Kidney tubule cell (primary cell): ENCODE data around the gene TTLL13.
"Not testable (repeated sequence)": the region's sequence is repeated elsewhere in the genome, so short reads cannot be mapped to it uniquely, and the experiment has no call there.

Experiments
- DNase-seq: peaks from one replicate; pipeline ENCODE4 v3.0.0-alpha.2; 2018; ENCODE audit warnings: low spot score

TTLL13 gene

DNA sequence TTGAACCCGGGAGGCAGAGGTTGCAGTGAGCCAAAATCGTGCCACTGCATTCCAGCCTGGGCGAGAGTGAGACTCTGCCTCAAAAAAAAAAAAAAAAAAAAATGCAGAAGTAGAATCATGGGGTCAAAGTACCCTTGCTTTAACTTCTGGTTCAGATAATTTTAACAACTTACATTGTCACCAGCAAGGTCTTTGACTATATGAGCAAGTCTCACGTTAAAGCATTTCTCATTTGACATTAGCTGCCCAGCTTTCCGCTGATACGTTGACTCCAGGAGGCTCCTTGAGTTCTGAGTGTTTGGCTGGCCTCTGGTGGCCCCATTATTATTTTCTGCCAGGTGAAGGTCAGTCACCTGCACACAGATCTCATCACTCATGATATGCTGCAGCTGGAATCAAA, 32.3 kb downstream of the TTLL13 start:
- DNase-seq: not testable (repeated sequence)

- peak; percentile 26 for DNase-seq
Measured at GRCh38 chr15:90286678-90287077, 37.3 kb downstream of the TTLL13 start.

- DNase-seq: no peak
Measured at GRCh38 chr15:90287101-90287500, 37.7 kb downstream of the TTLL13 start.

- DNase-seq: no peak
Measured at GRCh38 chr15:90287946-90288345, 38.6 kb downstream of the TTLL13 start.

DNA sequence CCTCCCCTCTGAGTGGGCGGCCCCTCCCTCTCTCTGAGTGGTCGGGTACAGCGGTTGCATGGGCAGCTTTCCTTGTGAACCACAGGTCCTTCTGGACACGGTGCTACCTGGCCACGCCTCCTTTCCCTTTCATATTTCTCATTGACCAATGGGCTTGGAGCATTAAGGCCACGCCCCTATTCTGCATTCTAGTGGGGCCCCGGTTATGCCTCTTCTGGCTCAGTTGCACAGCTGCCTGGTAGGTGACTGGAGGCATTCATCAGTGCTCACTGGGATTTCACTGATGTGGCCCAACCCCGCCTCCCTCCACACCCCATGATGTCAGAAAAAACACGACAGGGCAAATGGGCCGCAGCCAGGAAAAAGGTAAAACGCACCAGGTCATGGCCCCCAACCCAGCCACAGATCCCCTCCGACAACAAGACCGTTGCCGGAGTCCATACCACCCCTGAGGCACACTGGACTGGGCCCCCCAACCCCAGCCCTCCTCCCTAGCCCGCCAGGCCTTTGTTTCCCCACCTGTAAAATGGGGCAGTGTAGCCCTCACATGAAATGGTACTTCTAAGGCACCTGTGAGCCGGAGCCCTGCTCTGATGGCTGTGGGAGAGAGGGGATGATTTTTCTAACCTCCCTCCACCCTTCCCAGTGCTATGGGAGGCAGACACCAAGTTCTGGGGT, 42.5 kb downstream of the TTLL13 start:
- peak; percentile 36 for DNase-seq

DNA sequence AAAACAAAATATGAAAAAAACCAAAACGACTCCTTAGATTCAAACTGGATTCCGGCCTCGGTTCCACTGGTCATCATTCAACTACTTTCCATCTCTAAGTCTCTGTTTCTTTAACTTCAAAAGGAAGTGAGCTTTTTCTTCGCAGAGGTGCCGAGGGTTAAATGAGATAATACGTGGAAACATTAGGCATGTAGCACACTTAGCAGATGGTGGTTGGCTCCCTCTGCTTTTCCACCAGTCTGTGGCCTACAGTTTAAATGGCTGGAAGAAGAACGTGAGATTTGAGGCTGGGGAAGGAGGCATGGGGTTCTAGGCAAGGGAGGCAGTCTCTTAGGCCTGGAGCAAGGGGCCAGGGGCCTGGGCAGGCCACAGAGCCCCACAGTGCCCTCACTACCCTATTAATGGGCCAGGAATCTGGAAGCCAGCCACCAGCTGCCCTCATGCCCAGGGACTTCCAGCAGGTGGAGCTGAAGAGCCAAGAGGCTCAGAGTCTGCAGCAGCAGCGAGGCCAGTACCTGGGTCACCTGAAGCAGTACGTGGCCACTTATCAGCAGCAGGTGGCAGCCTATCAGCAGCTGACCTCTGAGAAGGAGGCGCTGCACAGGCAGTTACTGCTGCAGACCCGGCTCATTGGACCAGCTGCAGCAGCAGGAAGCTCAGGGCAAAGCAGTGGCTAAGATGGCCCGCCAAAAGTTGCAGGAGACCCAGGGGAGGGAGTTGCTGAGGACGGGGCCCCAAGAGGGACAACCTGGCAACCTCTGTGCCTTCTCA, 43.9 kb downstream of the TTLL13 start:
- DNase-seq: peak; percentile 90

DNA sequence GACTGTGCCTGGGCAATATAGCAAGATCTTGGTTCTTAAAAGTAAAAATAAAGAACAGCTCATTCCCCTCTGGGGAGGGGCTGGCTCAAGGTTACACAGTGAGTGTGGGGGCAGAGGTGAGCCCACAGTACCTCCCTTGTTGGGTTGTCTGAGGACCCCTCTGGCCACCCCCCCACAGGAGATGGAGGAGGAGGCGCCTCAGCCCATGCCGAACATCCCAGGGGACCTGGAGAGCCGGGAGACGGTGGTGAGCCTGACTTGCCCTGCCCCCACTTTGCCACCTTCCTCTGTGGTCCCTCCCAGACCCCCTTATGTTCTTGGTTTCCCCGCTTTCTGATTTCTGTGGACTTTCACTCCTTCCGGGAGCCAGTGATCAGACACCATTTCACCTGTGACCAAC, 44.8 kb downstream of the TTLL13 start:
- DNase-seq: no peak

GRCh38 chr15:90294601-90295269, 45.4 kb downstream of the TTLL13 start:
- no peak for DNase-seq

DNA sequence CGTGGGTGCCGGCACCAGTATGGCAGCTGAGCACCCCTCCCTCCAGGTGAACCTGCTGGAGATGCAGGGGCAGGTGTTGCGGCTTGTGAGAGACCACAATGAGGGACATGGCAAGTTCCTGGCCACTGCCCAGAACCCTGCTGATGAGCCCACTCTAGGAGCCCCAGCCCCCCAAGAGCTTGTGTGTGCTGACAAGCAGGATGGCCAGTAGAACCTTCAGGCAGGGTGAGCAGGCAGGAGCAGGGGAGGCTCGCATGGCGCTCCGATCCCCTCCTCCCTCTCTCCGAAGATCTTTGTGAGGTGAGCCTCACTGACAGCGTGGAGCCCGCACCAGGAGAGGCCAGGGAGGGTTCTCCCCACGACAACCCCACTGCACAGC, 45.9 kb downstream of the TTLL13 start:
- DNase-seq: no peak

DNA sequence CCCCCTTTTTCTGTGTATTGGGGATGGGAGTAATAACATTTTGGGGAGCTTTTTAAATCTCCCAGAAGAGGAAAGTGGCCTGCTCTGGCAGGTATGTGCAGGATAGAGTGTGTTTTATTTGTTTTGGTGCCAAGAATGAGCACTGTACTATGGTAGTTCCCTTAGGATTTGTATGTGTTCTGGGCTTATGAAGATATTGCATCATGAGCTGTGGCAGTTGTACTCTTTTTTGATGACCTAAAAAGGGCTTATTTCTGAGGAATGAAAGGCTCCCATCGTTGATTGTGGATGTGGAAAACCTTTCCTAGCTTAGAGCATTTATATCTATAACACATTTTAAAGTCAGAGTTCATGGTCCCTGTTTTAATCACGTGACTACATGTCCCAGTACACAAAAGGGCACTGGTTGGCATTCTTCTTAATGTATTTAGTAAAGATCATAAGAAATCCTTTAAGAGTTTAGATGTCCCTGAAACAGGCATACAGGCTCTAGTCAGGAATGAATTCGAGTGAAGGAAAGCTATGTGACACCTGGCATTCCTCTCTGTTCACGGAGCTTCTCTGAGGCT, 47.0 kb downstream of the TTLL13 start:
- DNase-seq: not testable (repeated sequence)

- DNase-seq: no peak
Measured at GRCh38 chr15:90297021-90297420, 47.7 kb downstream of the TTLL13 start.

GRCh38 chr15:90300541-90300940, 51.2 kb downstream of the TTLL13 start:
- DNase-seq: no peak

- peak; percentile 83 for DNase-seq
Measured at GRCh38 chr15:90300988-90301706, 51.8 kb downstream of the TTLL13 start.

DNA sequence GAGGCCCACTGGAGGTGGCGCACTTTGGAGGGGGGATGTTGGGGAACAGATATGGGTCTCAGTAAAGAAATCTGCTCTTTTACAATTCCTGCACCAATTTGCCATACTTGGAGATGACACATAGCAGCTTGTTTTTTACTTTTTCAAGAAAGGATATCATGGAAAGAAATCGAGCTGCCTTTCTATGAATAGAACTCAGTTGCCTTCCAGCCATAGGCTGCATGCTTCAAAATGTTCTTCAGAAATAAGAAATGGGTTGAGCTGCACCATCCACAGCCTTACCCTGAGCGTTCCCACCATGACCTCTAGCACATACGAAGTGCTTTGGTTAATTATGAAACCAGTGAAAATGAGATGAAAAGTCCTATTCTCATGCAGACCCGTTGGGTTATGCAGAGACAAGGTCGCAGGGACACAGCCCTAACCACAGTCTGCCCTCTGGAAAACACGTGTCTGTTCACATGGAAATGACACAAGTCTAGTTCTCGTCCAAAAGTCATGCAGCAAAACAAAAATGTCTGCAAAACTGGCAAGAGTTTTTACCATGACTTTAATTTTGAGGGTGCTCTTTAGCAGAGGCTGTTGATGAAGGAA, 52.4 kb downstream of the TTLL13 start:
- no peak for DNase-seq

DNA sequence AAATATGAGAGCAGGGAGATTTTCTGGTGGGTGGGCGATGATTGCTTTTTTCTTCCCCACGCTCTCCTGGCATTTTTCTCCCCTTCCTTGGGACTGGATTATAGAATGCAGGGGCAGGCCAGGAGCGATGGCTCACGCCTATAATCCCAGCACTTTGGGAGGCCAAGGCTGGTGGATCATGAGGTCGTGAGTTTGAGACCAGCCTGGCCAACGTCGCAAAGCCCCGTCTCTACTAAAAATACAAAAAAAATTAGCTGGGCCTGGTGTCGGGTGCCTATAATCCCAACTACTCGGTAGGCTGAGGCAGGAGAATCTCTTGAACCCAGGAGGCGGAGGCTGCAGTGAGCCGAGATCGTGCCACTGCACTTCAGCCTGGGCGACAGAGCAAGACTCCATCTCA, 56.0 kb downstream of the TTLL13 start:
- DNase-seq: not testable (repeated sequence)

GRCh38 chr15:90305932-90306331, 56.6 kb downstream of the TTLL13 start:
- no peak for DNase-seq

GRCh38 chr15:90306560-90306959, 57.2 kb downstream of the TTLL13 start:
- DNase-seq: no peak

GRCh38 chr15:90307661-90308060, 58.3 kb downstream of the TTLL13 start:
- no peak for DNase-seq

DNA sequence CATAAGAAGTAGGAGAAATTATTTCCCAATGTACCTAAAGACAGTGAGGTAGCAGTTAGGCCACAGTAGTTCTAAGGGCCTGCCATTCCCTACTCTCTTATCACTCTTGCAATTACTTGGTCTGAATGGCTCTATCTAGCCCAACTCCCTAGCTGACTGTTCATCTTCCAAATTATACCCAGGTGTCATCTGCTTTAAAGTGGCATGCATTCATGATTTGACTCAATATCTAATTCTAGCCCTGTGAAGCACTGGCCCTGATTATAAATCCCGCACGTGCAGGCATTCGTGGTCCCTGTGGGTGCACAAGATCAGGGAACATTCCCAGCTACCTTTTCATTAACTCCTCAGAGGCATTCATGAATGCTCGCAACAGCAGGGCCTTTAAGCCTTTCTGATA, 59.7 kb downstream of the TTLL13 start:
- DNase-seq: no peak
